NCI-H226 (cell line): ENCODE results near the gene C1orf185.
A peak's percentile ranks its signal among the peaks of the same experiment; 100 is the strongest.
"Not testable (repeated sequence)": the region's sequence is repeated elsewhere in the genome, so short reads cannot be mapped to it uniquely, and the experiment has no call there.

ENCODE experiments used
- DNase-seq: peaks from one replicate; pipeline ENCODE4 v3.0.0-alpha.2; 2015

C1orf185 gene

DNA sequence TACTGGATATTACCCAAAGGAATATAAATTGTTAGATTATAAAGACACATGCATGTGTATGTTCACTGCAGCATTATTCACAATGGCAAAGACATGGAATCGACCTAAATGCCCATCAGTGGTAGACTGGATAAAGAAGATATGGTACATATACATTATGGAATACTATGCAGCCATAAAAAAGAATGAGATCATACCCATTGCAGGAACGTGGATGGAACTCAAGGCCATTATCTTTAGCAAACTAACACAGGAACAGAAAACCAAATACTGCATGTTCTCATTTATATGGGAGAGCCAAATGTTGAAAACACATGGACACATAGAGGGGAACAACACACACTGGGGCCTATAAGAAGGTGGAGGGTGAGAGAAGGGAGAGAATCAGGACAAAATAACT lies 35.7 kb downstream of the C1orf185 start:
- not testable (repeated sequence) for DNase-seq

DNA sequence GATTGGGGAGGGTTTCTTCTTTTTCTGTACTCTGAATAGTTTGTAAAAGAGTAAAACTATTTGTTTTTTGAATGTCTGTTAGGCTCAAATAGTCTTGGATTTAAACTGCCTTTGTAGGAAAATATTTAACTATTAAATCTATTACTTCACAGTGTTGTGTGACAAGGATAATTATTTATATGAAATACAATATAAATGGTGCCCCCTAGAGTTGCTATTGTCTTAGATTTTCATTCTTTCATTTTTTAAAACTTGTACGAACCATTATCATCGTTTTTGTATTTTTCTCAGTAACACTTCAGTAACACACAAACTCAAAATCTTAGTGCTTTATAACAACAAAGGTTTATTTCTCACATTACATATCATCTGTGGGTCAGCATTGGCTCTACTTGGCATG lies 37.4 kb downstream of the C1orf185 start:
- no peak for DNase-seq

DNA sequence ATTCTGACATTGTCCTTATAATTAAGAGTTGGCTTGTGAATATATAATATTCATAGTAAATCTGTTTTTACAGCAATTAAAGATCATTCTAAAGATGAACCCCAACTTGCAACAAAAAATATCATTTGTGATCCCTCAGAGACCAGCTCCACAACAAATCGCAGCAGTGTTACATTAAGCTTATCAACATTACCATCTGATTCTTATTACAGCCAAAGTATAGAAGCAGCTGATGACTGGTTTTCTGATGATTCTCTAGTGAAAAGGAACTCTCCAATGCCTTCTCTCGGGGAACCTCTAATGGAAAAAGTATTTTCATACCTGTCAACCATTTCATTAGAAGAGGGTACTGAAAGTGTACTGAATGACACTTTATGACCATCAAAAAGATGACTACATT lies 45.4 kb downstream of the C1orf185 start:
- DNase-seq, result no peak

- DNase-seq, result no peak
Measured at GRCh38 chr1:51154776-51155175, 52.7 kb downstream of the C1orf185 start.

DNA sequence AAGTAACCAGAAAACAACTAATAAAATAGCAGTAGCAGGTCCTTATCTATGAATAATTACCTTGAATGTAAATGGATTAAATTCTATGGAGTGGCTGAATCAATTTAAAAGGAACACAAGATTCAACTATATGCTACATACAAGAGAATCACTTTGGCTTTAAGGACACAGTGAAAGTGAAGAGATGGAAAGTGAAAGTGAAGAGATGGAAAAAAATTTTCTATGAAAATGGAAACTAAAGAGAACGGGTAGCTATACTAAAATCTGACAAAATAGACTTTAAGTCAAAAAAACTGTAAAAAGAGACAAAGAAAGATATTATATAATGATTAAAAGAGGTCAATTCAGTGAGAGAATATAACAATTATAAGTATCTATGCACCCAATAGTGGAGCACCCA lies 54.7 kb downstream of the C1orf185 start:
- no peak for DNase-seq

GRCh38 chr1:51157395-51157794 lies 55.4 kb downstream of the C1orf185 start:
- DNase-seq, result no peak

DNA sequence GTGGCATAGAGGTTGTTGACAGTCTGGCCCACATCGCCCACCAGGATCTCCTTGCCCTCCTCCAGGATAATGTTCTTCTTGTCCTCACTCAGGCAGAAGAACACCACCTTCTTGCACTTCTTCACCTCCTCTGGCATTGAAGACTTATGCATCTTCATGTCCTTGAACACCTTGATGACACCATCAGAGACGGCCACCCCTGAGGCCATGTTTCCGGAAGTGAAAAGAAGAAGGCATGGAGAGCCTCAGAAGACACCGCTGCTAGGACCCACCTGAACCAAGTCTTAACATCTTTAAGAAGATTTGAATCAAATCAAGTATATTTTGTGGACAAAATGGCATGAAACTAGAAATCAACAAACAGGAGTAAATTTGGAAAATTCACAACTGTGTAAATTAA lies 56.2 kb downstream of the C1orf185 start:
- DNase-seq, result no peak

DNA sequence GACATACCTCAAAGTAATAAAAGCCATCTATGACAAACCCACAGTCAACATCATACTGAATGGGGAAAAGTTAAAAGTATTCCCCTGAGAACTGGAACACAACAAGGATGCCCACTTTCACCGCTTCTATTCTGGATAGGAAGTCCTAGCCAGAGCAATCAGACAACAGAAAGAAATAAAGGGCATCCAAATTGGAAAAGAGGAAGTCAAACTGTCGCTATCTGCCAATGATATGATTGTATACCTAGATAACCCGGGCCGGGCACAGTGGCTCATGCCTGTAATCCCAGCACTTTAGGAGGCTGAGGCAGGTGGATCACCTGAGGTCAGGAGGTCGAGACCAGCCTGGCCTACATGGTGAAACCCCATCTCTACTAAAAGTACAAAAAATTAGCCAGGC lies 60.5 kb downstream of the C1orf185 start:
- not testable (repeated sequence) for DNase-seq

DNA sequence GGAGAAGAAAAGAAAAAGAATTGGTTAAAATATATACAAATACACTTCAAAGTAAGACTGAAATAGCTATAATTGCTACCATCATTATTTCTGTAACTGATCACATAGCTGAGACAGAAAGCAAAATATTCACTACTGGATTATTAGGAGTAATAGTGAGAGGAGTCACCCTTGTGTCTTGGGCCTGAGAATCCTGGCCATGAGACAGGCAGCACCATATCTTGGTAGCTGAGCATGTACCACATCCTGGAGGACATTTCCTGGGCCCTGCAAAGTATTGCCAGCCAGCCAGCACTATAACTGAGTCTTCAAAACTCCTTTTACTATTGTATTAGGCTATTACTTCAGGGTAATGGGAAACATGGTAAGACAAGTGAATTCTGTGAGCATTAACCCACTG lies 63.5 kb downstream of the C1orf185 start:
- no peak for DNase-seq

DNA sequence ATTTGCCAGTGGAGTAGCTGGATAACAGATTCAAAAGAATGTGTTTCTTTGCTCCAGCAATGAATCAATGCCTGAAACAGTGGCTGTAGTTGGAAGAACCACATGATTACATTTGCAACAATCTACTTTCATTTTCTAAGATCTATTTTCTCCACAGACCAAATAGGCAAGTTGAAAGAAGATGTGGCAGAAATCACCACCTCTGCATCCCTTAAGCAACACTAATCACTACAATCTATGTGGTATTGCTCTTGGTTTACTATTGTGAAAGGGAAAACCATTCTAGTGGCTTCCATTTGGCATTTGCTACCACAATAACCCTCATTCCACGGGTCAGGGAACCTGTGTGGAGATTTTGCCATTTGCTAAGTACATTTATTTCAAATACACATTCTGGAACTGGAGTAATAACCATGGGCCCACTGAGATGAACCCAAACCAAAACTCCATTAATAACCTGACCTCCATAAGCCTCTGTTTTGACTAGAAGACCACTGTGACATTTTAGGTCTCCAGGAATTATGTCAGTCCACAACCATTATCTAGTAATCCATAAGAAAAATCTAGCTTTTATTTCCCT lies 66.3 kb downstream of the C1orf185 start:
- DNase-seq, result peak; percentile 15

DNA sequence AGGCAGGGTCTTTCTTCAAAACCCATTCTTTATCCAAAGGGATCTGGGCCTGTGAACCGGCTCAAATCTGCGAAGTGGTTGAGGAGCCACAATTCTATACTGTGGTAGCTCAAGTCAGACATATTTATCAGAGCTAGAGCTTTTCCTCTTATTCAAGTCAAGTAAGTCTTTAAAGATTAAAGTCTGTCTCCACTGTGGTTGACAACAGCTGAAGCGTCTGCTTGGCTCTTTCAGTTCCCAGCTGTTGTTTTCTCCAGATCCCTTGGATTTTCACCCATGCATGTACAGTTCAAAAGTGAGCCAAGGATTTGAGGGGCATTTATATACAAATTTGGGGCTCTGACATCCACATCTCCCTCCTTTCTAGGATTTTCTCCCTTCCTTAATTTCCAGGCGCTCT lies 66.9 kb downstream of the C1orf185 start:
- no peak for DNase-seq

- peak; percentile 39 for DNase-seq
Measured at GRCh38 chr1:51170342-51170741, 68.3 kb downstream of the C1orf185 start.

GRCh38 chr1:51172811-51173210 lies 70.8 kb downstream of the C1orf185 start:
- no peak for DNase-seq

GRCh38 chr1:51175278-51175677 lies 73.2 kb downstream of the C1orf185 start:
- no peak for DNase-seq

- DNase-seq, result not testable (repeated sequence)
Measured at GRCh38 chr1:51177988-51178387, 76.0 kb downstream of the C1orf185 start.

DNA sequence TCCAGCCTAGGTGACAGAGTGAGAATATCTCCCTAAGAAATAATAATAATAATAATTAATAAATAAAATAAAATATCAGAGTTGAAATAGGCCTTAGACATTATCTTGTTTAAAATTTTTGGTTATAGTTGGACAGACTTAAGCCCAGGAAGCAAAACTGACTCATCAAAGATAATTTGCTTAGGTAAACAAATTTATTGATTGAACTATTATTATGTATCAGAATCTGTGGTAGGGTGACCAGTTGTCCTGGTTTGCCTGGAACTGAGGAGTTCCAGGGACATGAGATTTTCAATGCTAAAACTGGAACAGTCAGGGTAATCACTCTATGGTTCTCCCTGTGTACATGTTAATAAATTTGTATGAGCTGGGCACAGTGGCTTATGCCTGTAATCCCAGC lies 86.2 kb downstream of the C1orf185 start:
- DNase-seq, result no peak

- DNase-seq, result no peak
Measured at GRCh38 chr1:51189421-51190073, 87.5 kb downstream of the C1orf185 start.

DNA sequence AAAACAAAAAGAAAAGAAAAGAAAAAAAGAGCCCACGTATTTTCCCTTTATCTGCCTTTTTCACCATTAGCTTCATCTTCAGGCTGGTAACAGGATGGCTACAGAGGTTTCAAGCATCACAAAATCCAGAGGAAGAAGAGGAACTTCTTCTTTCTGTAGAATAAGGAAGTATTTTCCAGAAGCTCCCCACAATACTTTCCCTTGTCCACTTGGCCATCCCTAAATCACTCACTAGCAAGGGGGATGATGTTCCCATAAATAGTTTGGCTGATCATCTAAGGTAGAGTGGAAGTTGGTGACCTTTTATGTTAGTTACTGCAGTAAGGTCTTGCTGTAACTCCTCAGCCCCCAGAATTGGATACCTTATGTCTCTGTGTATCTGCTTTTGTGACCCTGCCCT lies 88.9 kb downstream of the C1orf185 start:
- DNase-seq, result no peak

DNA sequence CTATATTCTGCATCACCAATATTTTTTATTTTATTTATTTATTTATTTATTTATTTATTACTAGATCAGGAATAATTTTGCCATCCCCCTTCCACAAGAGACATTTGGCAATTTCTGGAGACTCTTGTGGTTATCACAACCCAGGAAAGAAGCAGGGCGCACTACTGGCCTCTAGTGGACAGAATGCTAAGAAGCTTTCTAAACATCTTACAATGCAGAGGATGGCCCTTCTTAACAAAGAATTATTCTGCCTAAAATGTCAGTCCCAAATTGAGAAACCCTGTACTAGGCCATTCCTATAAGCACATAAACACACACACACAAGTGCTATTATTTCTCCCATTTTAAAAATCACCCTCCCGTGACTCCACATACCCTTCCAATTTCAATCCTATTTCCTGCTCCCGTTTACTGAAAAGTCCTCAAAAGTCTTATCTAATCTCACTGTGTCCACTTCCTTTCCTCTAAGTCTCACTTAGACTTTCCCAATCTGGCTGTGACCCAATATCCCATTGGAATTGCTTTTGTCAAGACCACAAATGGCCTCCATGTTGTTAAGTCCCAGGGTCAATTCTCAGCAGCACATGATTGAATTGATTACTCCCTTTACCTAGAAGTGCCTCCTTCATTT lies 90.3 kb downstream of the C1orf185 start:
- peak; percentile 73 for DNase-seq

- DNase-seq, result no peak
Measured at GRCh38 chr1:51193564-51193963, 91.5 kb downstream of the C1orf185 start.
